Measurements from ENCODE around the gene KIF14.

KIF14 gene

GRCh38 chr1:200620273-200621131 is at the start of gene KIF14:
TSS of gene KIF14 (minus strand) at chr1:200620751. CDS start at chr1:200618723, 2,028 bp downstream.
- peak; percentile 88 for DNase-seq

- peak; percentile 97 for DNase-seq
Measured at GRCh38 chr1:200669314-200670241, 49.0 kb upstream of the KIF14 start, which contains the start of gene DDX59. TSS of gene DDX59 (minus strand) at chr1:200669907. CDS start at chr1:200666740, 3,167 bp downstream.

GRCh38 chr1:200668514-200669313 is 48.2 kb upstream of the KIF14 start:
- DNase-seq: no peak

GRCh38 chr1:200666309-200666708 is 45.8 kb upstream of the KIF14 start:
- no peak for DNase-seq

- no peak for DNase-seq
Measured at GRCh38 chr1:200665861-200666260, 45.3 kb upstream of the KIF14 start.

- DNase-seq: no peak
Measured at GRCh38 chr1:200660719-200661118, 40.2 kb upstream of the KIF14 start.

- DNase-seq: peak; percentile 95
Measured at GRCh38 chr1:200659269-200659668, 38.7 kb upstream of the KIF14 start.

- no peak for DNase-seq
Measured at GRCh38 chr1:200658037-200658818, 37.7 kb upstream of the KIF14 start.

- no peak for DNase-seq
Measured at GRCh38 chr1:200654660-200655059, 34.1 kb upstream of the KIF14 start.

GRCh38 chr1:200653022-200653462 is 32.5 kb upstream of the KIF14 start:
- DNase-seq: peak; percentile 17

- DNase-seq: no peak
Measured at GRCh38 chr1:200652378-200652777, 31.8 kb upstream of the KIF14 start.

- no peak for DNase-seq
Measured at GRCh38 chr1:200646515-200646914, 26.0 kb upstream of the KIF14 start.

GRCh38 chr1:200644021-200644420 is 23.5 kb upstream of the KIF14 start:
- no peak for DNase-seq

GRCh38 chr1:200642481-200642880 is 21.9 kb upstream of the KIF14 start:
- no peak for DNase-seq

- DNase-seq: peak; percentile 6
Measured at GRCh38 chr1:200640963-200641401, 20.4 kb upstream of the KIF14 start.

- DNase-seq: no peak
Measured at GRCh38 chr1:200640373-200640962, 19.9 kb upstream of the KIF14 start.

GRCh38 chr1:200638073-200638472 is 17.5 kb upstream of the KIF14 start:
- DNase-seq: no peak

- DNase-seq: no peak
Measured at GRCh38 chr1:200636681-200637080, 16.1 kb upstream of the KIF14 start.

- no peak for DNase-seq
Measured at GRCh38 chr1:200634261-200635122, 13.9 kb upstream of the KIF14 start.

GRCh38 chr1:200631375-200631774 is 10.8 kb upstream of the KIF14 start:
- DNase-seq: no peak
